IMR-90 (cell line): ENCODE measurements around the gene OSM. TPM values are rescaled to one million over a fixed set of nuclear protein-coding genes. Genes with fewer than 3 reads are reported as not detected.
A peak's percentile ranks its signal among the peaks of the same experiment; 100 is the strongest.

Experiments used
- ATAC-seq: fragments of 200-7000 bp; cut with Tn5 transposase; 2 replicates; pipeline ENCODE4 v1.9.1; 2020; ENCODE audit warnings: low read depth, mild to moderate bottlenecking, moderate library complexity
- BruUV-seq: library from RNA; stranded (reverse); fragments of 400-500 nt; replicated peaks from 2 replicates; lab custom pipeline; 2021; lab: Mats Ljungman, UMichigan
- CTCF ChIA-PET: fragments of 300-600 bp; formaldehyde crosslinking; extraction: SDS; loops from one replicate; lab custom pipeline; 2021; ENCODE audit warnings: antibody characterized with exemption; lab: Yijun Ruan, JAX
- POLR2A ChIA-PET: fragments of 300-600 bp; sonication (Branson Sonifier 250); formaldehyde crosslinking; loops from one replicate; lab custom pipeline; 2022; ENCODE audit warnings: antibody characterized with exemption; ENCODE audit not compliant: unreplicated experiment; lab: Charles Lee
- DNase-seq: peaks from one replicate; pipeline ENCODE4 v3.0.0; 2013
- H2AFZ ChIP-seq: replicated peaks from 2 replicates; pipeline ENCODE3; 2013; ENCODE audit warnings: low read length, mild to moderate bottlenecking; ENCODE audit not compliant: poor library complexity
- H2AK5ac ChIP-seq: 2 replicates; pipeline ENCODE4 v1.6.1; 2013; ENCODE audit warnings: low read depth, low read length, inconsistent platforms
- H2AK9ac ChIP-seq: replicated peaks from 2 replicates; pipeline ENCODE3; 2013; ENCODE audit warnings: mild to moderate bottlenecking, low read depth, low read length, moderate library complexity; ENCODE audit not compliant: poor library complexity
- H2BK120ac ChIP-seq: 2 replicates; pipeline ENCODE4 v1.6.1; 2013; ENCODE audit warnings: low read depth, low read length, inconsistent platforms
- H2BK15ac ChIP-seq: 3 replicates; pipeline ENCODE4 v1.6.1; 2013; ENCODE audit warnings: low read depth, low read length, inconsistent platforms
- H2BK20ac ChIP-seq: 2 replicates; pipeline ENCODE4 v1.6.1; 2013; ENCODE audit warnings: low read depth, mild to moderate bottlenecking, inconsistent platforms, low read length, moderate library complexity
- H2BK5ac ChIP-seq: 2 replicates; pipeline ENCODE4 v1.6.1; 2013; ENCODE audit warnings: mild to moderate bottlenecking, low read depth, low read length, inconsistent platforms; ENCODE audit not compliant: poor library complexity, severe bottlenecking
- H3K14ac ChIP-seq: replicated peaks from 2 replicates; pipeline ENCODE4 v1.6.1; 2013; ENCODE audit warnings: low read depth, low read length, inconsistent platforms
- H3K18ac ChIP-seq: 2 replicates; pipeline ENCODE4 v1.6.1; 2013; ENCODE audit warnings: low read depth, low read length, control low read depth
- H3K23ac ChIP-seq: 2 replicates; pipeline ENCODE4 v1.6.1; 2013; ENCODE audit warnings: low read depth, low read length, inconsistent platforms
- H3K27ac ChIP-seq: 2 replicates; pipeline ENCODE4 v1.5.1; 2013; ENCODE audit warnings: mild to moderate bottlenecking, control low read depth, low read length; ENCODE audit not compliant: insufficient read depth
- H3K27me3 ChIP-seq: 2 replicates; pipeline ENCODE4 v1.6.1; 2013; ENCODE audit warnings: low read length; ENCODE audit not compliant: control insufficient read depth, insufficient read depth
- H3K36me3 ChIP-seq: 2 replicates; pipeline ENCODE4 v1.6.1; 2013; ENCODE audit warnings: low read length, mixed read lengths; ENCODE audit not compliant: control insufficient read depth, insufficient read depth
- H3K4ac ChIP-seq: 2 replicates; pipeline ENCODE4 v1.6.1; 2013; ENCODE audit warnings: low read depth, low read length, inconsistent platforms
- H3K4me1 ChIP-seq: 2 replicates; pipeline ENCODE4 v1.6.1; 2013; ENCODE audit warnings: low read length, mixed read lengths; ENCODE audit not compliant: control insufficient read depth, insufficient read depth
- H3K4me2 ChIP-seq: 2 replicates; pipeline ENCODE4 v1.6.1; 2013; ENCODE audit warnings: low read depth, mild to moderate bottlenecking, control low read depth, low read length, moderate library complexity
- H3K4me3 ChIP-seq: 2 replicates; pipeline ENCODE4 v1.5.1; 2013; ENCODE audit warnings: low read depth, mild to moderate bottlenecking, control low read depth, low read length, moderate library complexity; ENCODE audit not compliant: insufficient read depth
- H3K56ac ChIP-seq: 2 replicates; pipeline ENCODE4 v1.6.1; 2013; ENCODE audit warnings: low read length, inconsistent platforms; ENCODE audit not compliant: insufficient read depth; ENCODE audit errors: extremely low read depth
- H3K79me1 ChIP-seq, 2 experiments: 2 replicates each; pipeline ENCODE4 v1.6.1; 2013; ENCODE audit warnings: low read length in 2 of 2, inconsistent platforms in 1 of 2, low read depth in 1 of 2
- H3K9ac ChIP-seq: 2 replicates; pipeline ENCODE4 v1.6.1; 2013; ENCODE audit warnings: low read depth, low read length, control low read depth
- H3K9me1 ChIP-seq: 2 replicates; pipeline ENCODE4 v1.6.1; 2013; ENCODE audit warnings: low read length, inconsistent platforms; ENCODE audit not compliant: insufficient read depth
- H3K9me3 ChIP-seq: 2 replicates; pipeline ENCODE4 v1.6.1; 2013; ENCODE audit warnings: low read length; ENCODE audit not compliant: control insufficient read depth, insufficient read depth
- H4K20me1 ChIP-seq: 2 replicates; pipeline ENCODE4 v1.6.1; 2013; ENCODE audit warnings: low read length, inconsistent platforms; ENCODE audit not compliant: insufficient read depth
- H4K5ac ChIP-seq: 2 replicates; pipeline ENCODE4 v1.6.1; 2013; ENCODE audit warnings: mild to moderate bottlenecking, low read depth, low read length, control low read depth
- H4K8ac ChIP-seq, 2 experiments: 2 replicates each; pipeline ENCODE4 v1.6.1; 2013; ENCODE audit warnings: low read depth in 2 of 2, low read length in 2 of 2, control low read depth in 1 of 2, inconsistent platforms in 1 of 2
- H4K91ac ChIP-seq: 2 replicates; pipeline ENCODE4 v1.6.1; 2013; ENCODE audit warnings: low read depth, low read length, inconsistent platforms; ENCODE audit not compliant: insufficient read depth
- BHLHE40 ChIP-seq: fragments of 150-350 bp; IDR thresholded peaks from 2 replicates; pipeline ENCODE4 v1.6.1; 2016; ENCODE audit warnings: mild to moderate bottlenecking, low read depth, low read length
- CEBPB ChIP-seq: IDR thresholded peaks from 2 replicates; pipeline ENCODE4 v1.6.1; 2012; ENCODE audit warnings: low read depth, low read length, improper control_type of control experiment
- FOS ChIP-seq: fragments of 150-350 bp; IDR thresholded peaks from 2 replicates; pipeline ENCODE4 v1.6.1; 2016; ENCODE audit warnings: low read depth, low read length
- MAFK ChIP-seq: IDR thresholded peaks from 2 replicates; pipeline ENCODE4 v1.6.1; 2012; ENCODE audit warnings: low read depth, low read length, improper control_type of control experiment
- MAZ ChIP-seq: IDR thresholded peaks from 2 replicates; pipeline ENCODE4 v1.6.1; 2012; ENCODE audit warnings: low read depth, mild to moderate bottlenecking, low read length, improper control_type of control experiment, moderate library complexity, borderline replicate concordance
- NFE2L2 ChIP-seq: fragments of 150-350 bp; IDR thresholded peaks from 2 replicates; pipeline ENCODE4 v1.6.1; 2016; ENCODE audit warnings: low read depth, mild to moderate bottlenecking, low read length
- POLR2A ChIP-seq: IDR thresholded peaks from 2 replicates; pipeline ENCODE4 v1.6.1; 2012; ENCODE audit warnings: mild to moderate bottlenecking, low read depth, low read length
- RAD21 ChIP-seq: IDR thresholded peaks from 2 replicates; pipeline ENCODE4 v1.6.1; 2012; ENCODE audit warnings: low read length, improper control_type of control experiment
- RCOR1 ChIP-seq: IDR thresholded peaks from 2 replicates; pipeline ENCODE4 v1.6.1; 2012; ENCODE audit warnings: mild to moderate bottlenecking, low read length, improper control_type of control experiment; ENCODE audit not compliant: insufficient replicate concordance
- RFX5 ChIP-seq: IDR thresholded peaks from 2 replicates; pipeline ENCODE4 v1.8.0; 2012; ENCODE audit warnings: low read depth, mild to moderate bottlenecking, low read length, moderate library complexity
- SMC3 ChIP-seq: fragments of 150-350 bp; IDR thresholded peaks from 2 replicates; pipeline ENCODE4 v1.6.1; 2016; ENCODE audit warnings: low read depth, mild to moderate bottlenecking, antibody characterized with exemption, low read length, moderate library complexity
- WGBS, 2 experiments: methylation state at CpG; one replicate each; pipeline versions ENCODE4 v1.1.5 to v1.1.7; 2013; ENCODE audit warnings: missing lambda C conversion rate in 2 of 2; ENCODE audit not compliant: insufficient read length in 1 of 2; ENCODE audit errors: extremely low coverage in 2 of 2; 5-methylcytosine and 5-hydroxymethylcytosine counted together
- dilution Hi-C: fragments of 300-500 bp; cut with HindIII; formaldehyde crosslinking; loops from one replicate; pipeline ENCODE4 v1.14.3; 2018; ENCODE audit warnings: low sequenced_read_pairs; ENCODE audit not compliant: unreplicated experiment
- in situ Hi-C: fragments of 300-500 bp; cut with MboI; formaldehyde crosslinking; loops from 3 replicates; pipeline ENCODE4 v1.14.3; 2019; ENCODE audit warnings: low sequenced_read_pairs, inconsistent platforms, mixed read lengths
- intact Hi-C: fragments of 100-400 bp; cut with micrococcal nuclease; formaldehyde crosslinking; loops from 2 replicates; pipeline ENCODE4 v1.10.0; 2022
- polyA plus RNA-seq, 3 experiments: library from polyadenylated mRNA; depleted of rRNA; stranded (reverse); fragments of >200 nt; gene quantifications; 2 replicates each; pipeline ENCODE4 v1.2.3, GENCODE V29; 2012; ENCODE audit warnings: low replicate concordance in 1 of 3
- total RNA-seq: library from RNA; depleted of rRNA; stranded (reverse); fragments of >200 nt; gene quantifications from 2 replicates; pipeline ENCODE4 v1.2.3, GENCODE V29; 2012
- TF ChIP-seq, protein P1 (sequence below): fragments of 150-350 bp; IDR thresholded peaks from 2 replicates; pipeline ENCODE4 v1.6.1; 2017; ENCODE audit warnings: mild to moderate bottlenecking, antibody characterized with exemption, low read length, low read depth
- TF ChIP-seq, protein P2 (sequence below): conservative IDR thresholded peaks from 2 replicates; pipeline ENCODE4 v1.5.1; 2012; ENCODE audit warnings: mild to moderate bottlenecking, low read depth, low read length, improper control_type of control experiment

OSM gene
- total and polyA plus RNA-seq, 2 of the 4 experiments (the other 2 are of a cell fraction): not detected

- TF ChIP-seq FOS: no peak
- peak; percentile 65 for TF ChIP-seq SMC3
Observed at GRCh38 chr22:30286813-30287647, 20.4 kb upstream of the OSM start (continued).

- H4K20me1 ChIP-seq: peaks cover 15% of the 10 kb centered on the region
- no peak overlapping the region for H3K9ac ChIP-seq
- H3K56ac ChIP-seq: no peak overlapping the region
- dilution Hi-C loops (no loop called here), in situ Hi-C loops (no loop called here), intact Hi-C loops (no loop called here)
- H2BK15ac ChIP-seq: no peak overlapping the region
- no peak overlapping the region for H3K14ac ChIP-seq
- no peak overlapping the region for H3K4me2 ChIP-seq
- H3K27me3 ChIP-seq: no peaks in the 10 kb centered on the region
- H4K5ac ChIP-seq: no peak overlapping the region
- ATAC-seq (no peak), DNase-seq (no peak)
- no peaks in the 10 kb centered on the region for H3K9me3 ChIP-seq
- no TSS peak for BruUV-seq
- no peak overlapping the region for H3K27ac ChIP-seq
- H3K23ac ChIP-seq: no peak overlapping the region
- no peak overlapping the region for H2BK5ac ChIP-seq
- POLR2A ChIA-PET: no interaction called here
- no peak overlapping the region for H4K91ac ChIP-seq
- no peak overlapping the region for H2BK20ac ChIP-seq
- H2AFZ ChIP-seq: peak overlapping the region; percentile 19
- H3K4me3 ChIP-seq: no peak overlapping the region
- H3K9me1 ChIP-seq: peaks cover 6% of the 10 kb centered on the region
- no peak overlapping the region for H3K4ac ChIP-seq
- H3K18ac ChIP-seq: no peak overlapping the region
- no peak overlapping the region for H2BK120ac ChIP-seq
- H3K4me1 ChIP-seq: peaks cover 18% of the 10 kb centered on the region; the same call in 1 of the 2 replicates
- peak overlapping the region; percentile 83 for H2AK5ac ChIP-seq
- no peak overlapping the region for H4K8ac ChIP-seq
- H2AK9ac ChIP-seq: peak overlapping the region; percentile 74
- WGBS, 2 experiments: 89% methylated on average over 5 of the region's 5 CpGs; no CpG with 5 or more reads in 1 of the 2 experiments
- H3K36me3 ChIP-seq: peaks cover 26% of the 10 kb centered on the region
- peaks cover 0 to 14% of the 10 kb centered on the region in 2 experiments; a peak in 3 of 4 replicates for H3K79me1 ChIP-seq
- CTCF ChIA-PET: no interaction called here
- TF ChIP-seq POLR2A (no peak), MAFK (no peak), BHLHE40 (no peak), SMC3 (no peak), RAD21 (no peak), CEBPB (no peak), RCOR1 (no peak), RFX5 (no peak), MAZ (no peak), NFE2L2 (no peak)
- TF ChIP-seq, protein P1, sequence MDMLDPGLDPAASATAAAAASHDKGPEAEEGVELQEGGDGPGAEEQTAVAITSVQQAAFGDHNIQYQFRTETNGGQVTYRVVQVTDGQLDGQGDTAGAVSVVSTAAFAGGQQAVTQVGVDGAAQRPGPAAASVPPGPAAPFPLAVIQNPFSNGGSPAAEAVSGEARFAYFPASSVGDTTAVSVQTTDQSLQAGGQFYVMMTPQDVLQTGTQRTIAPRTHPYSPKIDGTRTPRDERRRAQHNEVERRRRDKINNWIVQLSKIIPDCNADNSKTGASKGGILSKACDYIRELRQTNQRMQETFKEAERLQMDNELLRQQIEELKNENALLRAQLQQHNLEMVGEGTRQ: no peak
- TF ChIP-seq, protein P2, sequence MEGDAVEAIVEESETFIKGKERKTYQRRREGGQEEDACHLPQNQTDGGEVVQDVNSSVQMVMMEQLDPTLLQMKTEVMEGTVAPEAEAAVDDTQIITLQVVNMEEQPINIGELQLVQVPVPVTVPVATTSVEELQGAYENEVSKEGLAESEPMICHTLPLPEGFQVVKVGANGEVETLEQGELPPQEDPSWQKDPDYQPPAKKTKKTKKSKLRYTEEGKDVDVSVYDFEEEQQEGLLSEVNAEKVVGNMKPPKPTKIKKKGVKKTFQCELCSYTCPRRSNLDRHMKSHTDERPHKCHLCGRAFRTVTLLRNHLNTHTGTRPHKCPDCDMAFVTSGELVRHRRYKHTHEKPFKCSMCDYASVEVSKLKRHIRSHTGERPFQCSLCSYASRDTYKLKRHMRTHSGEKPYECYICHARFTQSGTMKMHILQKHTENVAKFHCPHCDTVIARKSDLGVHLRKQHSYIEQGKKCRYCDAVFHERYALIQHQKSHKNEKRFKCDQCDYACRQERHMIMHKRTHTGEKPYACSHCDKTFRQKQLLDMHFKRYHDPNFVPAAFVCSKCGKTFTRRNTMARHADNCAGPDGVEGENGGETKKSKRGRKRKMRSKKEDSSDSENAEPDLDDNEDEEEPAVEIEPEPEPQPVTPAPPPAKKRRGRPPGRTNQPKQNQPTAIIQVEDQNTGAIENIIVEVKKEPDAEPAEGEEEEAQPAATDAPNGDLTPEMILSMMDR: no peak
Observed at GRCh38 chr22:30286331-30286730, 19.7 kb upstream of the OSM start.
